ENCODE data around the gene SPRR3.

SPRR3 gene

DNA sequence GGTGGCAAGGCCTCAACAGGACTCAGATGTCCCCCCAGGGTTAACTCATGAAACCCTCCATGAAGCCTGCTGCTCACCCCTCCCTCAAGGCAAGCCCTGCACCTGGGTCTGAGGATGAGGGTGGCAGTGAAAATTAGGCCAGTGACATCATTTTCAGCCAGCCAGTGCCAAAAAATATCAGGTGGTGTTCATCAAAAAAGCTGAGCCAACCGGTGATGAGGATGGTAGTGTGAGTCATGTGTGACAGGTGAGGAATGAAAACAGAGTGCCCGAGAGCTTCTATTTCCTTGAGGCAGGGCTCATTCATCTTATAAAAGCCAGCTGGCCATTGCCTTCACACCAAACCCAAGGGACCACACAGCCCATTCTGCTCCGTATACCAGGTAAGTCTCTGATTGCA, 17.8 kb upstream of the SPRR3 start, which contains the start of gene SPRR1A:
Gene SPRR1A, plus strand, starts transcription at position 339 of the 400 bp plus-strand sequence. CDS start 1,150 bp downstream, outside the sequence.
- no peak for TF ChIP-seq CTCF (IDR thresholded peaks at IDR 0.05)

DNA sequence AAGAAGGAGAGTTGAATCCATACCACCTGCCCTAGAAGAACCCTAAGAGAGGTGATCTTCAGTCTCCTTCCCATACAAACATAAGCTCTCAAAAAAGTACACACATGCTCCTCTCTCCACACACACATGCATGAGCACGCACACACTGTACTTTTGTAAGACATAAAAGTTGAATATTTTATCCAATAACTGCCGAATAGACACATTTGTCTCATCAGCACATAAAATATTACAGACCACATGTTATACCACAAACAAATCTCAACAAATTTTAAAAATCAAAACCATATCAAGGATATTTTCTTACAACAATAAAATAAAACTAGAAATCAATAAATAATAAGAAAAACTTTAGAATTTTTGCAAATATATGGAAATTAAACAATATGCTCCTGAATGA, 15.0 kb upstream of the SPRR3 start:
- TF ChIP-seq CTCF (IDR thresholded peaks at IDR 0.05): no peak

DNA sequence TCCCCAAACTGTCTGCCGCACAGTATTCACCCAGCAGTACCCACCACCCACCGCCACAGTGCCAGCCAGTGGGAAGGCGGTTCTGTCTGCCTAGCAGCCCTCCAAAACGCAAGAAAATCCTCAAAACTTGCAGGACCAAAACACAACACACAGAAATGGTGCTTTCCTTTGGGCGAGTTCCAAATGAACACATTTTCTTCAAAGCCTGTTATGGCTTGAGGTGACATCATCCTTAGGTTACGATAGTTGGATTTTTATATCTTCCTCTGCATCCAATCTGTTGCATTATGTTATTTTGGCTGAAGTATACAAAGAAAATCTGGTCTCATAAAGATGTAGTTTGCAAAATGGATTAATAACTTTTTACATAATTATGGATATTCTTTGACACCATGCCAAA, 8.4 kb upstream of the SPRR3 start:
- TF ChIP-seq CTCF (IDR thresholded peaks at IDR 0.05): no peak

GRCh38 chr1:152995842-152996241, 5.7 kb upstream of the SPRR3 start:
- no peak for TF ChIP-seq CTCF (IDR thresholded peaks at IDR 0.05)

DNA sequence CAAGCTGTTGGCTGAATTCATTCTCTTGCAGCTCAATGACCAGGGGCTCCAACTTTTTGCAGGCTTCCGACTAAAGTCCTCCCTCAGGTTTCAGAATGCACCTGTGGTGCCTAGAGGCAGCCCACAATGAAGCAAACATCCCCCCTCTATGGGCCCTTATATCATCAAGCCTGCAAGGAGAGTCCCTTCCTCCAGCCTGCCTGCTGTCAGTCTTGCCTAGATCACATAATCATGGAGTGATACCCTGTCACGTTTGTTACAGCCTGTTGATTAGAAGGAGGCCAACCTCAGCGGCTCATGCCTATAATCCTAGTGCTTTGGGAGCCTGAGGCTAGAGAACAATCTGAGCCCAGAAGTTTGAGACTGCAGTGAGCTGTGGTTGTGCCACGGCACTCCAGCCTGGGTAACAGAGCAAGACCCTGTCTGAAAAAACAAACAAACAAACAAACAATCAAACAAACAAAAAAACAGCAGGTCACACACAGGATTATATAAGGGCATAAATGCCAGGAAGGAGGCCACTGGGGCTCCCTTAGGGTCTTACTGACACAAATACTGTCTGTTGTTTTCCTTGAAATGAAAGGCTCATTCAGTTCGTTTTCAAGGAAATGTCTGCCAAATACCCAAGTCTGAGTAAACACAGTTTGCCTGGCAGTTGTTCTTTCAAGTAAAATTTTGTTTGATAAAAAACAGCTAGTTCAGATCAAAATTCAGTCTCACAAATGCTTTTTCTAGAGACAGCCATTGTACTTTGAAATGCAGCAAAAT, 4.7 kb upstream of the SPRR3 start:
- no peak for TF ChIP-seq CTCF (IDR thresholded peaks at IDR 0.05)

DNA sequence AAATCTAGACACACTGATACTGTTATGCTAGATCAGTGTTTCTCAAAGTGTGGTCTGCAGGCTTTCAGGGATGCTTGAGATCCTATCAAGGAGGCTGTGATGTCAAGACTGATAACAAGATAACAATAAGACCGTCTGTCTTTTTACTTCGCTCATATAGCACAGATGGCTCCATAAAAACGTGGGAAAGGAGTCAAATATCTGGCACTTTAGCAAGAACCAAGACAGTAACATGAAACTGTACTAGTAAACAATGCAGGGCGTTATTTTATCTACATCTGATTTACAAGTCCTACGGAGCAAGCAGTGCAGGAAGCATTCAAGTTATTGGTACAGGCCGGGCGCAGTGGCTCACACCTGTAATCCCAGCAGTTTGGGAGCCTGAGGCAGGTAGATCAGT, 3.6 kb upstream of the SPRR3 start:
- no peak for TF ChIP-seq CTCF (IDR thresholded peaks at IDR 0.05)

GRCh38 chr1:152998476-152998875, 3.1 kb upstream of the SPRR3 start:
- no peak for TF ChIP-seq CTCF (IDR thresholded peaks at IDR 0.05)

DNA sequence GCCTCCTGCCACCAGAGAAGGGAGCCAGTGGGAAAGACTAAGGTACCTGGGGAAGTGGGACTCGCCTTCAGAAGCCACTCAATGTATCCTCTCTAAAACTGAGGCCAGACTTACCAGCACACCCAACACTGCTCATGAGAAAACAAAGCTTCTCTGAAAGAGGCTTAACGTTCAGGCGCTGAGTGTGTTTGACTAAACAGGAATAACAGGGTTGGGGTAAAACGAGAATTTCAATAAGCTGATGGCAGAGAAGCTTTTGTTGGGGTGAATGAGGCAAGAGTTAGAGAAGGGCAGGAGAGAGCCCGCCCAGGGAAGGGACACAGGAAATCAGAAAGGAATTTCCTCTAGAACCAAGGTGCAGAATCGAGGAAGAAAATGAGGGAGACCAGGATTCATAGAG, 1.7 kb upstream of the SPRR3 start:
- TF ChIP-seq CTCF (IDR thresholded peaks at IDR 0.05): no peak

Measured in LNCAP (cell line).